HepG2 (cell line): ENCODE results near the gene SLC45A3. TPM values are rescaled to one million over a fixed set of nuclear protein-coding genes. Genes with fewer than 3 reads are reported as not detected.

ENCODE experiments used
- BHLHE40 ChIP-seq: IDR thresholded peaks from 2 replicates; pipeline ENCODE4 v1.6.1; 2011; ENCODE audit warnings: low read length, improper control_type of control experiment
- KLF11 ChIP-seq: IDR thresholded peaks from 2 replicates; pipeline ENCODE4 v1.6.1; 2016; ENCODE audit warnings: missing compliant biosample characterization
- KMT2B ChIP-seq: IDR thresholded peaks from 2 replicates; pipeline ENCODE4 v1.6.1; 2016; ENCODE audit warnings: missing genetic modification reagents, missing compliant biosample characterization
- MAZ ChIP-seq, 2 experiments: sonication (generic) in 1 of 2; formaldehyde crosslinking in 1 of 2; IDR thresholded peaks; 2 replicates each; pipeline versions ENCODE4 v1.5.0 to v1.6.1; 2012 to 2020; ENCODE audit warnings: low read depth in 2 of 2, mild to moderate bottlenecking in 2 of 2, borderline replicate concordance in 1 of 2, improper control_type of control experiment in 1 of 2, low read length in 1 of 2, missing genetic modification reagents in 1 of 2, moderate library complexity in 1 of 2
- NCOA1 ChIP-seq: sonication (generic); formaldehyde crosslinking; IDR thresholded peaks from 2 replicates; pipeline ENCODE4 v1.9.0; 2021; ENCODE audit warnings: missing genetic modification reagents
- NFE2L2 ChIP-seq: fragments of 150-350 bp; IDR thresholded peaks from 2 replicates; pipeline ENCODE4 v1.6.1; 2014; ENCODE audit warnings: low read length
- PRPF4 ChIP-seq: fragments of 200-400 bp; formaldehyde crosslinking; IDR thresholded peaks from 2 replicates; pipeline ENCODE4 v1.6.1; 2016; ENCODE audit warnings: low read length, low read depth; ENCODE audit not compliant: poor library complexity, severe bottlenecking
- SAFB2 ChIP-seq: sonication (generic); formaldehyde crosslinking; IDR thresholded peaks from 2 replicates; pipeline ENCODE4 v1.5.1; 2020; ENCODE audit warnings: missing genetic modification reagents, low read depth, mild to moderate bottlenecking, borderline replicate concordance
- SOX5 ChIP-seq: IDR thresholded peaks from 2 replicates; pipeline ENCODE4 v1.6.1; 2016; ENCODE audit warnings: borderline replicate concordance
- ZBTB20 ChIP-seq: sonication (generic); formaldehyde crosslinking; IDR thresholded peaks from 2 replicates; pipeline ENCODE4 v1.8.1; 2023; ENCODE audit warnings: missing genetic modification reagents, low read depth, mild to moderate bottlenecking, borderline replicate concordance
- ZNF547 ChIP-seq: sonication (generic); formaldehyde crosslinking; IDR thresholded peaks from 2 replicates; pipeline ENCODE4 v1.5.1; 2020; ENCODE audit warnings: mild to moderate bottlenecking, missing genetic modification reagents
- ZNF567 ChIP-seq: sonication (generic); formaldehyde crosslinking; IDR thresholded peaks from 2 replicates; pipeline ENCODE4 v1.8.1; 2023; ENCODE audit warnings: mild to moderate bottlenecking, missing genetic modification reagents, borderline replicate concordance
- ZNF703 ChIP-seq: sonication (generic); formaldehyde crosslinking; IDR thresholded peaks from 2 replicates; pipeline ENCODE4 v1.5.1; 2020; ENCODE audit warnings: missing genetic modification reagents, mild to moderate bottlenecking, moderate library complexity, borderline replicate concordance
- ZNF776 ChIP-seq: sonication (generic); formaldehyde crosslinking; IDR thresholded peaks from 2 replicates; pipeline ENCODE4 v1.4.0; 2020; ENCODE audit warnings: mild to moderate bottlenecking, missing genetic modification reagents
- polyA plus RNA-seq, 8 experiments: library from polyadenylated mRNA; depleted of rRNA in 3 of 8; stranded (reverse) in 7 of 8; unstranded in 1 of 8; fragments of >200 nt; fragmentation: Illumina TruSeq in 4 of 8; extraction: Trizol in 4 of 8; gene quantifications; 2 replicates each; pipeline versions ENCODE4 v1.2.1 to v1.2.3, GENCODE V29; 2011 to 2016; ENCODE audit warnings: low read depth in 4 of 8, missing spikeins in 1 of 8, mixed read lengths in 1 of 8; ENCODE audit not compliant: insufficient read depth in 1 of 8
- total RNA-seq, 5 experiments: library from RNA; depleted of rRNA; stranded (reverse); fragments of >200 nt; fragmentation: Illumina TruSeq; extraction: Trizol; gene quantifications; 2 replicates each; pipeline ENCODE4 v1.2.3, GENCODE V29; 2016; ENCODE audit warnings: low read depth in 1 of 5
- TF ChIP-seq, protein P1 (sequence below): sonication (generic); formaldehyde crosslinking; IDR thresholded peaks from 2 replicates; pipeline ENCODE4 v1.5.1; 2020; ENCODE audit warnings: mild to moderate bottlenecking, missing genetic modification reagents
- TF ChIP-seq, protein P2 (sequence below): sonication (generic); formaldehyde crosslinking; IDR thresholded peaks from 2 replicates; pipeline ENCODE4 v1.4.0; 2020; ENCODE audit warnings: mild to moderate bottlenecking, missing genetic modification reagents, borderline replicate concordance
- TF ChIP-seq, protein P3 (sequence below), 2 experiments: sonication (generic) in 1 of 2; formaldehyde crosslinking in 1 of 2; IDR thresholded peaks; 2 replicates each; pipeline versions ENCODE4 v1.4.0 to v1.6.1; 2018 to 2020; ENCODE audit warnings: missing genetic modification reagents in 2 of 2, borderline replicate concordance in 1 of 2, low read depth in 1 of 2, mild to moderate bottlenecking in 1 of 2, missing biosample characterization in 1 of 2
- TF ChIP-seq, protein P4 (sequence below): sonication (generic); formaldehyde crosslinking; IDR thresholded peaks from 2 replicates; pipeline ENCODE4 v1.4.0; 2020; ENCODE audit warnings: missing genetic modification reagents

SLC45A3 gene
- total and polyA plus RNA-seq, 2 of the 13 experiments (the other 11 are each of a cell fraction or from before 2014, with no cell fraction given) = 3.4 to 4.1 TPM

DNA sequence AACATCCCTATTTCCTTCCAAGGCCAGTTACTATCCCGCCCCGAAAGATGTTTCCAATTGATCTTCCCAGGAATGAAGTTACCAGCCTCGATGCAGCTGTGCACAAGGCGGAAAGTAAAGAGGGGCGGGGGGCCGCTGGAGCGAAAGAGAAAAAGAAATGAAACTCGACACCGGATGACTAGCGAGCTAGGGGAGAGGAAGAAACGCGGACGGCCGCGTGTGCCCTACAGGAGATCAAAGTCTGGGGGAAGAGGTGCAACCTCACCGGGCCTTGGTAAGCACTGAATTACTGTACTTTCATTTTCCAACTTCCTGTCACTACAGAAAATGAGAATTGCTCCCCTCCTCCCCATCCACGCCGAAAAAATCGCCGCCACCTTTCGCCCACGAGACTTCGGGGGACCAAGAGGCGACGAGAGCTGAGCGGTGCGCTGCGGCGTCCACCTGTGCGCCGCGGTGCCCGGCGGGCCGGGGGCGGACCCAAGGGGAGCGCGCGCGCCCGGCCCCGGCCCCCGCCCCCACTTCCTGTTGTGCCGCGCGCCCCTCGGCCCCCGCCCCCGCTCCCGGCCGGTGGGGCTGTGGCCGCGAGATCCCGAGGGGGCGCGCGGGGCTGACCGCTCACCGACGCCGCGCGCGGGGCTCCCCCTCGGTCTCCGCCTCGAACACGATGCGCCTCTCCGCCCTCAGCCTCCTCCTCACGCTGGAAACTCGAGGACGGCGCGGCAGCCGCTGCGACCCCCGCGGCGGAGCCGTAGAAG is 49.1 kb downstream of the SLC45A3 start (continued):
- TF ChIP-seq SAFB2 (CRISPR knock-in tag) (no peak; the same call in 1 of the 2 replicates), SOX5 (peak; percentile 26; the same call in 1 of the 2 replicates), KLF11 (CRISPR knock-in tag) (no peak), BHLHE40 (peak; percentile 67), PRPF4 (no peak), ZNF547 (CRISPR knock-in tag) (no peak; the same call in 1 of the 2 replicates), ZNF703 (CRISPR knock-in tag) (no peak), MAZ (IDR thresholded peaks at IDR 0.05; ENCODE audit: borderline replicate concordance, low read depth, low read length) (peak; percentile 75; the same call in 1 of the 2 replicates), MAZ (CRISPR knock-in tag; IDR thresholded peaks at IDR 0.05; ENCODE audit: low read depth) (peak; percentile 48), ZNF567 (CRISPR knock-in tag) (0 out of 2 replicates have a peak, but pooled peaks have one; percentile 14), KMT2B (CRISPR knock-in tag) (0 out of 2 replicates have a peak, but pooled peaks have one; percentile 33), NFE2L2 (no peak), NCOA1 (no peak), ZBTB20 (CRISPR knock-in tag) (0 out of 2 replicates have a peak, but pooled peaks have one; percentile 15), ZNF776 (peak; percentile 24; the same call in 1 of the 2 replicates)
- TF ChIP-seq, protein P1, sequence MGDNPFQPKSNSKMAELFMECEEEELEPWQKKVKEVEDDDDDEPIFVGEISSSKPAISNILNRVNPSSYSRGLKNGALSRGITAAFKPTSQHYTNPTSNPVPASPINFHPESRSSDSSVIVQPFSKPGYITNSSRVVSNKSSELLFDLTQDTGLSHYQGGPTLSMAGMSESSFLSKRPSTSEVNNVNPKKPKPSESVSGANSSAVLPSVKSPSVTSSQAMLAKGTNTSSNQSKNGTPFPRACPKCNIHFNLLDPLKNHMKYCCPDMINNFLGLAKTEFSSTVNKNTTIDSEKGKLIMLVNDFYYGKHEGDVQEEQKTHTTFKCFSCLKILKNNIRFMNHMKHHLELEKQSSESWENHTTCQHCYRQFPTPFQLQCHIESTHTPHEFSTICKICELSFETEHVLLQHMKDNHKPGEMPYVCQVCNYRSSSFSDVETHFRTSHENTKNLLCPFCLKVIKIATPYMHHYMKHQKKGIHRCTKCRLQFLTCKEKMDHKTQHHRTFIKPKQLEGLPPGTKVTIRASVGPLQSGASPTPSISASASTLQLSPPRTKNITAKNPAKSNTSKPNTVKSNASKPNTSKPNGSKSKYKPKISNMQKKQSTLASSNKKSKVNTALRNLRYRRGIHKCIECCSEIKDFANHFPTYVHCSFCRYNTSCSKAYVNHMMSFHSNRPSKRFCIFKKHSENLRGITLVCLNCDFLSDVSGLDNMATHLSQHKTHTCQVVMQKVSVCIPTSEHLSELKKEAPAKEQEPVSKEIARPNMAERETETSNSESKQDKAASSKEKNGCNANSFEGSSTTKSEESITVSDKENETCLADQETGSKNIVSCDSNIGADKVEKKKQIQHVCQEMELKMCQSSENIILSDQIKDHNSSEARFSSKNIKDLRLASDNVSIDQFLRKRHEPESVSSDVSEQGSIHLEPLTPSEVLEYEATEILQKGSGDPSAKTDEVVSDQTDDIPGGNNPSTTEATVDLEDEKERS (CRISPR knock-in tag) = no peak
- TF ChIP-seq, protein P2, sequence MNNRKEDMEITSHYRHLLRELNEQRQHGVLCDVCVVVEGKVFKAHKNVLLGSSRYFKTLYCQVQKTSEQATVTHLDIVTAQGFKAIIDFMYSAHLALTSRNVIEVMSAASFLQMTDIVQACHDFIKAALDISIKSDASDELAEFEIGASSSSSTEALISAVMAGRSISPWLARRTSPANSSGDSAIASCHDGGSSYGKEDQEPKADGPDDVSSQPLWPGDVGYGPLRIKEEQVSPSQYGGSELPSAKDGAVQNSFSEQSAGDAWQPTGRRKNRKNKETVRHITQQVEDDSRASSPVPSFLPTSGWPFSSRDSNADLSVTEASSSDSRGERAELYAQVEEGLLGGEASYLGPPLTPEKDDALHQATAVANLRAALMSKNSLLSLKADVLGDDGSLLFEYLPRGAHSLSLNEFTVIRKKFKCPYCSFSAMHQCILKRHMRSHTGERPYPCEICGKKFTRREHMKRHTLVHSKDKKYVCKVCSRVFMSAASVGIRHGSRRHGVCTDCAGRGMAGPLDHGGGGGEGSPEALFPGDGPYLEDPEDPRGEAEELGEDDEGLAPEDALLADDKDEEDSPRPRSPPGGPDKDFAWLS = no peak
- TF ChIP-seq, protein P3, sequence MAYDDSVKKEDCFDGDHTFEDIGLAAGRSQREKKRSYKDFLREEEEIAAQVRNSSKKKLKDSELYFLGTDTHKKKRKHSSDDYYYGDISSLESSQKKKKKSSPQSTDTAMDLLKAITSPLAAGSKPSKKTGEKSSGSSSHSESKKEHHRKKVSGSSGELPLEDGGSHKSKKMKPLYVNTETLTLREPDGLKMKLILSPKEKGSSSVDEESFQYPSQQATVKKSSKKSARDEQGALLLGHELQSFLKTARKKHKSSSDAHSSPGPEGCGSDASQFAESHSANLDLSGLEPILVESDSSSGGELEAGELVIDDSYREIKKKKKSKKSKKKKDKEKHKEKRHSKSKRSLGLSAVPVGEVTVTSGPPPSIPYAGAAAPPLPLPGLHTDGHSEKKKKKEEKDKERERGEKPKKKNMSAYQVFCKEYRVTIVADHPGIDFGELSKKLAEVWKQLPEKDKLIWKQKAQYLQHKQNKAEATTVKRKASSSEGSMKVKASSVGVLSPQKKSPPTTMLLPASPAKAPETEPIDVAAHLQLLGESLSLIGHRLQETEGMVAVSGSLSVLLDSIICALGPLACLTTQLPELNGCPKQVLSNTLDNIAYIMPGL (CRISPR knock-in tag; IDR thresholded peaks at IDR 0.05; ENCODE audit: borderline replicate concordance in 1 of 2, low read depth in 1 of 2) = peak; percentile 27 to 34; a peak in 2 of 4 replicates
- TF ChIP-seq, protein P4, sequence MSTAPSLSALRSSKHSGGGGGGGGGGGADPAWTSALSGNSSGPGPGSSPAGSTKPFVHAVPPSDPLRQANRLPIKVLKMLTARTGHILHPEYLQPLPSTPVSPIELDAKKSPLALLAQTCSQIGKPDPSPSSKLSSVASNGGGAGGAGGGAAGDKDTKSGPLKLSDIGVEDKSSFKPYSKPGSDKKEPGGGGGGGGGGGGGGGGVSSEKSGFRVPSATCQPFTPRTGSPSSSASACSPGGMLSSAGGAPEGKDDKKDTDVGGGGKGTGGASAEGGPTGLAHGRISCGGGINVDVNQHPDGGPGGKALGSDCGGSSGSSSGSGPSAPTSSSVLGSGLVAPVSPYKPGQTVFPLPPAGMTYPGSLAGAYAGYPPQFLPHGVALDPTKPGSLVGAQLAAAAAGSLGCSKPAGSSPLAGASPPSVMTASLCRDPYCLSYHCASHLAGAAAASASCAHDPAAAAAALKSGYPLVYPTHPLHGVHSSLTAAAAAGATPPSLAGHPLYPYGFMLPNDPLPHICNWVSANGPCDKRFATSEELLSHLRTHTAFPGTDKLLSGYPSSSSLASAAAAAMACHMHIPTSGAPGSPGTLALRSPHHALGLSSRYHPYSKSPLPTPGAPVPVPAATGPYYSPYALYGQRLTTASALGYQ = 0 out of 2 replicates have a peak, but pooled peaks have one; percentile 30
